ENCODE measurements around the gene PRRT1B.

DNA sequence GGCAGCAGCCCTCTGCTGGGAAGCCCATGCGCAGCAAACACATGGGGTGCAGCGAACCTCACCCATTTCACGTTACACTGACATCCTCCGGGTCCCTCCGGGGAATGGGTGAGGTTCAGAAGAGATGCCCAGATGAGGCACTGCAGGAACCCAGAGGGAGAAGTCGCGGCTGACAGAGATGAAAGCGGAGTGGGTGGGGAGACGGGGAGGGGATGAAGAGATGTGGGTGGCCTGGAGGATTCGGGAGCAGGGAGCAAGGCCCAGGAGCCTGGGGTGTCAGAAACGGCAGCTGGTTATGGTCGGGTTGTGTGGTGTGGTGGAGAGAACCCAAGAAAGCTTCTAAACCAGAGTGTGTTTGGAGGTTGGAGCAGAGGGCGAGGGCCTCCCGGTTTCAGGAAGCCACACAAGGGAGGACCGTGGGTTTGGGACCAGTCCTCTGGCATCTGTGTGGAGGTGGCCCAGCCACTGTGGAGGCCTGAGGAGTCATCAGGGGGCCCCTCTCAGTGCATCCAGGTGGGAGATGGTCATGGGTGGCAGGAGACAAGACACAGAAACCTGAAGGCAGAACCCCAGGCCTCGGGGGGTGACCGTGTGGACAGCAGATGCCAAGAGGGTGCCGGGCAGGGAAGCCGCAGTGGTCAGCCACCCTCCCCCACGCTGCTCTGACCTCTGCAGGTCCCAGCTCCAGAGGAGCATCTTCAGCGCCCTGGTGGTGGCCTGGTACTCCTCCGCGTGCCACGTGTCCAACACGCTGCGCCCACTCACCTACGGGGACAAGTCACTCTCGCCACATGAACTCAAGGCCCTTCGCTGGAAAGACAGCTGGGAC, 22.9 kb upstream of the PRRT1B start:
- TF ChIP-seq, protein P1, sequence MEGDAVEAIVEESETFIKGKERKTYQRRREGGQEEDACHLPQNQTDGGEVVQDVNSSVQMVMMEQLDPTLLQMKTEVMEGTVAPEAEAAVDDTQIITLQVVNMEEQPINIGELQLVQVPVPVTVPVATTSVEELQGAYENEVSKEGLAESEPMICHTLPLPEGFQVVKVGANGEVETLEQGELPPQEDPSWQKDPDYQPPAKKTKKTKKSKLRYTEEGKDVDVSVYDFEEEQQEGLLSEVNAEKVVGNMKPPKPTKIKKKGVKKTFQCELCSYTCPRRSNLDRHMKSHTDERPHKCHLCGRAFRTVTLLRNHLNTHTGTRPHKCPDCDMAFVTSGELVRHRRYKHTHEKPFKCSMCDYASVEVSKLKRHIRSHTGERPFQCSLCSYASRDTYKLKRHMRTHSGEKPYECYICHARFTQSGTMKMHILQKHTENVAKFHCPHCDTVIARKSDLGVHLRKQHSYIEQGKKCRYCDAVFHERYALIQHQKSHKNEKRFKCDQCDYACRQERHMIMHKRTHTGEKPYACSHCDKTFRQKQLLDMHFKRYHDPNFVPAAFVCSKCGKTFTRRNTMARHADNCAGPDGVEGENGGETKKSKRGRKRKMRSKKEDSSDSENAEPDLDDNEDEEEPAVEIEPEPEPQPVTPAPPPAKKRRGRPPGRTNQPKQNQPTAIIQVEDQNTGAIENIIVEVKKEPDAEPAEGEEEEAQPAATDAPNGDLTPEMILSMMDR (IDR thresholded peaks at IDR 0.05): no peak
- TF ChIP-seq EP300 (IDR thresholded peaks at IDR 0.05; ENCODE audit: low read depth): no peak

All from transverse colon (tissue), 3 donors.